ENCODE results near the gene FAM222A. TPM values are rescaled to one million over a fixed set of nuclear protein-coding genes. Genes with fewer than 3 reads are reported as not detected.
A peak's percentile ranks its signal among the peaks of the same experiment; 100 is the strongest.

Gene FAM222A
- total RNA-seq, 5 donors from 2014 or later (not counting 1 experiment from before 2014, with no cell fraction given), result 0.95 to 4.2 (median 1.6) TPM

- no peak overlapping the region for H3K4me3 Mint-ChIP-seq
- POLR2A ChIA-PET, result no interaction called here
- DNase-seq, result peak; percentile 12 to 79 (median 62)
These were observed 61.7 kb downstream of the FAM222A start for GRCh38 chr12:109775172-109775881.

GRCh38 chr12:109776624-109777023 is 63.0 kb downstream of the FAM222A start:
- Histone ChIP-seq H3K36me3 (ENCODE audit: control insufficient read depth in 2 of 2, extremely low read depth in 1 of 2, insufficient read depth in 1 of 2, low read length in 1 of 2) (no peaks in the 10 kb centered on the region), H3K4me1 (ENCODE audit: control insufficient read depth in 1 of 2, extremely low read depth in 1 of 2, insufficient read depth in 2 of 2, low read length in 2 of 2) (no peaks in the 10 kb centered on the region), H3K27me3 (replicated peaks in 1 of 2; ENCODE audit: control insufficient read depth in 2 of 2, extremely low read depth in 1 of 2, insufficient read depth in 2 of 2, low read length in 1 of 2) (peaks cover 0 to 29% of the 10 kb centered on the region in 2 experiments), H3K4me3 (ENCODE audit: control insufficient read depth in 1 of 2, extremely low read depth in 1 of 2, low read length in 1 of 2) (no peak overlapping the region), H3K9me3 (no peaks in the 10 kb centered on the region), H3K27ac (ENCODE audit: low read length) (no peak overlapping the region)
- Mint-ChIP-seq H3K36me3 (no peaks in the 10 kb centered on the region), H3K9me3 (no peaks in the 10 kb centered on the region), H3K4me3 (no peak overlapping the region), H3K4me1 (peaks cover 11 to 14% (median 12%) of the 10 kb centered on the region in 3 donors), H3K27ac (no peak overlapping the region), H3K27me3 (no peaks in the 10 kb centered on the region)
- ATAC-seq (replicated peaks in 1 of 4), result no peak
- no CpG with 5 or more reads among the region's 9 CpGs for WGBS (ENCODE audit: insufficient coverage)
- no peak for DNase-seq
- CTCF ChIA-PET, result interaction anchor here in 1 of 2 donors (2.5 kb wide), 1 partner anchor 179 kb away, joined by 11 read pairs; no protein-coding TSS in a partner anchor
- POLR2A ChIA-PET, result no interaction called here

More at GRCh38 chr12:109775172-109775881, 61.7 kb downstream of the FAM222A start:
- H3K9me3 ChIP-seq, result no peaks in the 10 kb centered on the region
- Mint-ChIP-seq H3K27me3 (no peaks in the 10 kb centered on the region), H3K4me1 (peaks cover 11 to 14% (median 12%) of the 10 kb centered on the region in 3 donors), H3K27ac (no peak overlapping the region), H3K36me3 (no peaks in the 10 kb centered on the region), H3K9me3 (no peaks in the 10 kb centered on the region)
- H3K4me1 ChIP-seq (ENCODE audit: control insufficient read depth in 1 of 2, extremely low read depth in 1 of 2, insufficient read depth in 2 of 2, low read length in 2 of 2), result no peaks in the 10 kb centered on the region
- no peak overlapping the region for H3K27ac ChIP-seq (ENCODE audit: low read length)
- H3K27me3 ChIP-seq (replicated peaks in 1 of 2; ENCODE audit: control insufficient read depth in 2 of 2, extremely low read depth in 1 of 2, insufficient read depth in 2 of 2, low read length in 1 of 2), result peaks cover 0 to 21% of the 10 kb centered on the region in 2 experiments
- WGBS (ENCODE audit: insufficient coverage), result 0% methylated on average over 2 of the region's 10 CpGs
- no peak overlapping the region for H3K4me3 ChIP-seq (ENCODE audit: control insufficient read depth in 1 of 2, extremely low read depth in 1 of 2, low read length in 1 of 2)
- H3K36me3 ChIP-seq (ENCODE audit: control insufficient read depth in 2 of 2, extremely low read depth in 1 of 2, insufficient read depth in 1 of 2, low read length in 1 of 2), result no peaks in the 10 kb centered on the region
- ATAC-seq (replicated peaks in 1 of 4), result peak; percentile 72 to 84 (median 82)
- CTCF ChIA-PET, result interaction anchor here (0.5 to 2.5 kb wide), 11 partner anchors 176 to 853 kb away, joined by 3 to 11 read pairs (median 5); no protein-coding TSS in a partner anchor

DNA sequence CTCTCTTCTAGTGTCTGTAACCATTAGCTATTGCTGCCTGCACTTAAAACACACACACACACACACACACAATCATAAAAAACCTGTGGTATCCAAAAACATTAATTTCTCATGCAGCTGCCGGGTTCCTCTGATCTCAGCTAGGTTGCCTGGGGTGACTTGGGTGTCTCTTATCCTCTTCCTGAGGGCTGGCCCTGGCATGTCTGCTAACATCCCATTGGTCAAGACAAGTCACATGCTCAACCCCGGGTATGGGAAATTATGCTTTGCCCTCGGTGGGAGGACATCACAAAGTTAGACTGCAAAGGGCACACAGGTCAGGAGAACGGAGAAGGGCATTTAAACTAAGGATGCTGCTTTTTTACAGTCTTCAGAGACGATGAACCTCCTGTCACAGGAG is 63.9 kb downstream of the FAM222A start:
- ChIA-PET POLR2A (no interaction called here), CTCF (no interaction called here)
- peak overlapping the region; percentile 64 to 69 for H3K27ac Mint-ChIP-seq
- Histone ChIP-seq H3K4me3 (ENCODE audit: control insufficient read depth in 1 of 2, extremely low read depth in 1 of 2, low read length in 1 of 2) (no peak overlapping the region), H3K27ac (ENCODE audit: low read length) (no peak overlapping the region), H3K9me3 (no peaks in the 10 kb centered on the region), H3K27me3 (replicated peaks in 1 of 2; ENCODE audit: control insufficient read depth in 2 of 2, extremely low read depth in 1 of 2, insufficient read depth in 2 of 2, low read length in 1 of 2) (peaks cover 0 to 32% of the 10 kb centered on the region in 2 experiments), H3K4me1 (ENCODE audit: control insufficient read depth in 1 of 2, extremely low read depth in 1 of 2, insufficient read depth in 2 of 2, low read length in 2 of 2) (no peaks in the 10 kb centered on the region), H3K36me3 (ENCODE audit: control insufficient read depth in 2 of 2, extremely low read depth in 1 of 2, insufficient read depth in 1 of 2, low read length in 1 of 2) (no peaks in the 10 kb centered on the region)
- H3K9me3 Mint-ChIP-seq, result no peaks in the 10 kb centered on the region
- ATAC-seq (replicated peaks in 1 of 4) (peak; percentile 64 to 88 (median 74)), DNase-seq (peak in 26 of 35 experiments; percentile 7 to 57 (median 21))
- no peaks in the 10 kb centered on the region for H3K36me3 Mint-ChIP-seq
- H3K4me3 Mint-ChIP-seq, result peak overlapping the region in 1 of 3 donors; percentile 50
- WGBS (ENCODE audit: insufficient coverage), result 18% methylated on average over 4 of the region's 5 CpGs
- H3K4me1 Mint-ChIP-seq, result peaks cover 11 to 14% (median 12%) of the 10 kb centered on the region in 3 donors
- no peaks in the 10 kb centered on the region for H3K27me3 Mint-ChIP-seq

- Mint-ChIP-seq H3K9me3 (no peaks in the 10 kb centered on the region), H3K36me3 (no peaks in the 10 kb centered on the region), H3K27me3 (peaks cover 0 to 3% of the 10 kb centered on the region in 2 donors), H3K27ac (no peak overlapping the region), H3K4me1 (peaks cover 6 to 8% (median 8%) of the 10 kb centered on the region in 3 donors), H3K4me3 (no peak overlapping the region)
- ATAC-seq (replicated peaks in 1 of 4), result no peak
- no peak overlapping the region for H3K4me3 ChIP-seq (ENCODE audit: control insufficient read depth in 1 of 2, extremely low read depth in 1 of 2, low read length in 1 of 2)
- H3K27ac ChIP-seq (ENCODE audit: low read length), result no peak overlapping the region
- ChIA-PET CTCF (no interaction called here), POLR2A (no interaction called here)
- H3K27me3 ChIP-seq (replicated peaks in 1 of 2; ENCODE audit: control insufficient read depth in 2 of 2, extremely low read depth in 1 of 2, insufficient read depth in 2 of 2, low read length in 1 of 2), result peaks cover 0 to 32% of the 10 kb centered on the region in 2 experiments
- no peak for DNase-seq
- no peaks in the 10 kb centered on the region for H3K4me1 ChIP-seq (ENCODE audit: control insufficient read depth in 1 of 2, extremely low read depth in 1 of 2, insufficient read depth in 2 of 2, low read length in 2 of 2)
- H3K36me3 ChIP-seq (ENCODE audit: control insufficient read depth in 2 of 2, extremely low read depth in 1 of 2, insufficient read depth in 1 of 2, low read length in 1 of 2), result no peaks in the 10 kb centered on the region
- no peaks in the 10 kb centered on the region for H3K9me3 ChIP-seq
- no CpG with 5 or more reads among the region's 1 CpG for WGBS (ENCODE audit: insufficient coverage)
These were observed 65.1 kb downstream of the FAM222A start for GRCh38 chr12:109778684-109779083.

DNA sequence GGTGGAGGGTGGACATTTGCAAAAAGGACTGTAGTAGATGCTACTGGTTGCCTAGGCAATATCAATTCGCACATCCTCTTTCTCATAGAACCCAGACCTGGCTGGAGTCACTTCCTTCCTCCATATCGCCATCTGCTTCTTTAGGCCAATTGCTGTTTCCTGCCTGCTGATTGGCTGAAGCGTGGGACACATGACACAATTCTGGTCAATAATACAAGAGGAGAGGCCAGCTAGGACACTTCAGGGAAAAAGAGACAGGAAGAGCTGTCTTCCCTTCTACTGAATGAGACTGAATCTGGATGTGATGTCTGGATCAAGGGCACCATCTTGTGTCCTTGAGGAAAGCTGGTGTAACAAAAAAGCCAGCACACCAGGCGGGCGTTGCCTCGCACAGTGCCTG is 65.8 kb downstream of the FAM222A start:
- POLR2A ChIA-PET, result no interaction called here
- H3K4me3 ChIP-seq (ENCODE audit: control insufficient read depth in 1 of 2, extremely low read depth in 1 of 2, low read length in 1 of 2), result no peak overlapping the region
- Mint-ChIP-seq H3K4me1 (peaks cover 6 to 7% (median 6%) of the 10 kb centered on the region in 3 donors), H3K36me3 (no peaks in the 10 kb centered on the region), H3K27ac (no peak overlapping the region), H3K4me3 (no peak overlapping the region), H3K27me3 (peaks cover 0 to 3% of the 10 kb centered on the region in 2 donors), H3K9me3 (no peaks in the 10 kb centered on the region)
- no peaks in the 10 kb centered on the region for H3K9me3 ChIP-seq
- H3K27ac ChIP-seq (ENCODE audit: low read length), result no peak overlapping the region
- WGBS (ENCODE audit: insufficient coverage), result 84% methylated on average over 6 of the region's 6 CpGs
- H3K27me3 ChIP-seq (replicated peaks in 1 of 2; ENCODE audit: control insufficient read depth in 2 of 2, extremely low read depth in 1 of 2, insufficient read depth in 2 of 2, low read length in 1 of 2), result peaks cover 0 to 35% of the 10 kb centered on the region in 2 experiments
- no peaks in the 10 kb centered on the region for H3K36me3 ChIP-seq (ENCODE audit: control insufficient read depth in 2 of 2, extremely low read depth in 1 of 2, insufficient read depth in 1 of 2, low read length in 1 of 2)
- ATAC-seq (replicated peaks in 1 of 4), result no peak
- CTCF ChIA-PET, result no interaction called here
- no peak for DNase-seq
- no peaks in the 10 kb centered on the region for H3K4me1 ChIP-seq (ENCODE audit: control insufficient read depth in 1 of 2, extremely low read depth in 1 of 2, insufficient read depth in 2 of 2, low read length in 2 of 2)

DNA sequence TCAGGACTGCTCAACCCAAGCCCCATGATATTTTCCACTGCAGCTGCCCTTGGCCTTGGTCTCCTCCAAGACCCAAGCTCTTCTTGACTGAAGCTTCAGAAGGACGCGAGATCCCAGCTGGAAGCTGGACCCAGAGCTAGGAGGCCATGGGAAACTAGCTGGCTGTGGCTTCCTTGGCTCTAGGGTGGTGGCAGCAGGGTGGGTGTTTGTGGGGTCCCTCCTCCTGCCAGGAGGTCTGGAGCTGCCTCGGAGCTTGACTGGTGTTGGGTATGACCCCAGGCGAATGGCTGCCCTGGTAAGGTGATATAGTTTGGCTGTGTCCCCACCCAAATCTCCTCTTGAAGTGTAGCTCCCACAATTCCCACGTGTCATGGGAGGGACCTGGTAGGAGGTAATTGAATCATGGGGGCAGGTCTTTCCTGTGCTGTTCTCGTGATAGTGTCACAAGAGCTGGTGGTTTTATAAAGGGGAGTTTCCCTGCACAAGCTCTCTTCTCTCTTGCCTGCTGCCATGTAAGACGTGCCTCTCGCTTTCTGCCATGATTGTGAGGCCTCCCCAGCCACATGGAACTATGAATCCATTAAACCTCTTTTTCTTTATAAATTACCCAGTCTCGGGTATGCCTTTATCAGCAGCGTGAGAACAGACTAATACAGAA is 68.2 kb downstream of the FAM222A start:
- CTCF ChIA-PET, result no interaction called here
- DNase-seq, result no peak
- Histone ChIP-seq H3K27me3 (replicated peaks in 1 of 2; ENCODE audit: control insufficient read depth in 2 of 2, extremely low read depth in 1 of 2, insufficient read depth in 2 of 2, low read length in 1 of 2) (peaks cover 0 to 36% of the 10 kb centered on the region in 2 experiments), H3K36me3 (ENCODE audit: control insufficient read depth in 2 of 2, extremely low read depth in 1 of 2, insufficient read depth in 1 of 2, low read length in 1 of 2) (no peaks in the 10 kb centered on the region), H3K27ac (ENCODE audit: low read length) (no peak overlapping the region), H3K4me3 (ENCODE audit: control insufficient read depth in 1 of 2, extremely low read depth in 1 of 2, low read length in 1 of 2) (no peak overlapping the region), H3K9me3 (no peaks in the 10 kb centered on the region), H3K4me1 (ENCODE audit: control insufficient read depth in 1 of 2, extremely low read depth in 1 of 2, insufficient read depth in 2 of 2, low read length in 2 of 2) (no peaks in the 10 kb centered on the region)
- POLR2A ChIA-PET, result no interaction called here
- no peak overlapping the region for H3K4me3 Mint-ChIP-seq
- H3K27me3 Mint-ChIP-seq, result peaks cover 0 to 3% of the 10 kb centered on the region in 2 donors
- no peak for ATAC-seq (replicated peaks in 1 of 4)
- 78% methylated on average over 6 of the region's 10 CpGs for WGBS (ENCODE audit: insufficient coverage)
- H3K4me1 Mint-ChIP-seq, result peaks cover 6 to 7% (median 6%) of the 10 kb centered on the region in 3 donors
- H3K27ac Mint-ChIP-seq, result no peak overlapping the region
- no peaks in the 10 kb centered on the region for H3K9me3 Mint-ChIP-seq
- no peaks in the 10 kb centered on the region for H3K36me3 Mint-ChIP-seq
